ENCODE data around the gene SLC7A1.

The SLC7A1 gene

GRCh38 chr13:29582171-29582570, 13.3 kb downstream of the SLC7A1 start:
- no peak for DNase-seq

GRCh38 chr13:29581666-29582065, 13.8 kb downstream of the SLC7A1 start:
- no peak for DNase-seq

- no peak for DNase-seq
These were observed 16.4 kb downstream of the SLC7A1 start for GRCh38 chr13:29579094-29579493.

GRCh38 chr13:29578300-29579085, 17.0 kb downstream of the SLC7A1 start:
- DNase-seq, result no peak

- DNase-seq, result no peak
These were observed 18.1 kb downstream of the SLC7A1 start for GRCh38 chr13:29577136-29578051.

- DNase-seq, result no peak
These were observed 18.9 kb downstream of the SLC7A1 start for GRCh38 chr13:29576581-29576980.

GRCh38 chr13:29575098-29575497, 20.4 kb downstream of the SLC7A1 start:
- DNase-seq, result no peak

- DNase-seq, result no peak
These were observed 22.3 kb downstream of the SLC7A1 start for GRCh38 chr13:29573190-29573589.

- DNase-seq, result no peak
These were observed 22.9 kb downstream of the SLC7A1 start for GRCh38 chr13:29572575-29572974.

- no peak for DNase-seq
These were observed 23.5 kb downstream of the SLC7A1 start for GRCh38 chr13:29571876-29572570.

- no peak for DNase-seq
These were observed 25.3 kb downstream of the SLC7A1 start for GRCh38 chr13:29570051-29570654.

- DNase-seq, result no peak
These were observed 26.0 kb downstream of the SLC7A1 start for GRCh38 chr13:29569253-29570050.

GRCh38 chr13:29568731-29569130, 26.8 kb downstream of the SLC7A1 start:
- DNase-seq, result no peak

GRCh38 chr13:29567411-29567810, 28.1 kb downstream of the SLC7A1 start:
- DNase-seq, result no peak

GRCh38 chr13:29566206-29566605, 29.3 kb downstream of the SLC7A1 start:
- DNase-seq, result no peak

- DNase-seq, result no peak
These were observed 30.7 kb downstream of the SLC7A1 start for GRCh38 chr13:29564818-29565217.

GRCh38 chr13:29564373-29564772, 31.1 kb downstream of the SLC7A1 start:
- no peak for DNase-seq

GRCh38 chr13:29563941-29564340, 31.5 kb downstream of the SLC7A1 start:
- DNase-seq, result no peak

GRCh38 chr13:29562786-29563438, 32.6 kb downstream of the SLC7A1 start:
- no peak for DNase-seq

GRCh38 chr13:29561918-29562317, 33.6 kb downstream of the SLC7A1 start:
- DNase-seq, result no peak

GRCh38 chr13:29556742-29557141, 38.7 kb downstream of the SLC7A1 start:
- no peak for DNase-seq

- no peak for DNase-seq
These were observed 44.3 kb downstream of the SLC7A1 start for GRCh38 chr13:29551214-29551613.
